Tibial nerve (tissue), 4 donors: ENCODE data around the gene TBC1D4. TPM values are rescaled to one million over a fixed set of nuclear protein-coding genes. Genes with fewer than 3 reads are reported as not detected.

Experiments
- DNase-seq, 2 donors: peaks; one replicate each; pipeline ENCODE4 v3.0.0-alpha.2; 2019; ENCODE audit warnings: low spot score in 2 of 2
- H3K27ac ChIP-seq, 4 donors: fragments of 200-600 bp; sonication (generic) in 3 of 4; one replicate each; pipeline ENCODE4 v1.5.1; 2017 to 2019; ENCODE audit warnings: mild to moderate bottlenecking in 1 of 4
- H3K27me3 ChIP-seq, 2 donors: fragments of 200-600 bp; sonication (generic) in 1 of 2; one replicate each; pipeline versions ENCODE4 v1.5.1 to v1.6.0; 2017 to 2019
- H3K36me3 ChIP-seq, 3 donors: fragments of 200-600 bp; sonication (generic); one replicate each; pipeline ENCODE4 v1.5.1; 2018 to 2019
- H3K4me1 ChIP-seq, 4 donors: fragments of 200-600 bp; sonication (generic) in 3 of 4; one replicate each; pipeline ENCODE4 v1.5.1; 2017 to 2019
- H3K4me3 ChIP-seq, 4 donors: fragments of 200-600 bp; sonication (generic) in 3 of 4; one replicate each; pipeline ENCODE4 v1.5.1; 2017 to 2019; ENCODE audit warnings: mild to moderate bottlenecking in 1 of 4, moderate library complexity in 1 of 4
- H3K9me3 ChIP-seq, 4 donors: fragments of 200-600 bp; sonication (generic) in 3 of 4; one replicate each; pipeline ENCODE4 v1.5.1; 2017 to 2019
- EP300 ChIP-seq, 2 donors: sonication (generic); formaldehyde crosslinking; IDR thresholded peaks; one replicate each; pipeline ENCODE4 v1.6.1; 2017; ENCODE audit warnings: antibody characterized with exemption in 2 of 2, mild to moderate bottlenecking in 1 of 2
- POLR2A ChIP-seq, 2 donors: fragments of 450-650 bp; IDR thresholded peaks; one replicate each; pipeline ENCODE4 v1.6.1; 2017; ENCODE audit warnings: antibody characterized with exemption in 2 of 2, mild to moderate bottlenecking in 2 of 2, moderate library complexity in 2 of 2
- WGBS, 2 donors: methylation state at CpG; one replicate each; pipeline ENCODE4 v1.1.5; 2018; 5-methylcytosine and 5-hydroxymethylcytosine counted together
- total RNA-seq, 4 donors: library from RNA; depleted of rRNA; stranded (reverse); fragments of >200 nt; gene quantifications; one replicate each; pipeline ENCODE4 v1.1.0, GENCODE V29; 2016
- TF ChIP-seq, protein P1 (sequence below), 5 experiments: fragments of 200-600 bp in 3 of 5; fragments of 450-650 bp in 2 of 5; sonication (generic) in 3 of 5; IDR thresholded peaks; one replicate each; pipeline ENCODE4 v1.5.1; 2016 to 2019; ENCODE audit warnings: antibody characterized with exemption in 5 of 5, mild to moderate bottlenecking in 3 of 5, moderate library complexity in 2 of 5

The TBC1D4 gene
- total RNA-seq, 4 donors from 2014 or later, result 17.7 to 45.4 (median 33.4) TPM

- Histone ChIP-seq H3K4me1 (no peaks in the 10 kb centered on the region), H3K27ac (no peak overlapping the region), H3K27me3 (no peaks in the 10 kb centered on the region), H3K36me3 (no peaks in the 10 kb centered on the region), H3K9me3 (peaks cover 0 to 12% (median 5%) of the 10 kb centered on the region in 4 donors), H3K4me3 (no peak overlapping the region)
- TF ChIP-seq POLR2A (IDR thresholded peaks at IDR 0.05) (no peak), EP300 (IDR thresholded peaks at IDR 0.05) (no peak)
- TF ChIP-seq, protein P1, sequence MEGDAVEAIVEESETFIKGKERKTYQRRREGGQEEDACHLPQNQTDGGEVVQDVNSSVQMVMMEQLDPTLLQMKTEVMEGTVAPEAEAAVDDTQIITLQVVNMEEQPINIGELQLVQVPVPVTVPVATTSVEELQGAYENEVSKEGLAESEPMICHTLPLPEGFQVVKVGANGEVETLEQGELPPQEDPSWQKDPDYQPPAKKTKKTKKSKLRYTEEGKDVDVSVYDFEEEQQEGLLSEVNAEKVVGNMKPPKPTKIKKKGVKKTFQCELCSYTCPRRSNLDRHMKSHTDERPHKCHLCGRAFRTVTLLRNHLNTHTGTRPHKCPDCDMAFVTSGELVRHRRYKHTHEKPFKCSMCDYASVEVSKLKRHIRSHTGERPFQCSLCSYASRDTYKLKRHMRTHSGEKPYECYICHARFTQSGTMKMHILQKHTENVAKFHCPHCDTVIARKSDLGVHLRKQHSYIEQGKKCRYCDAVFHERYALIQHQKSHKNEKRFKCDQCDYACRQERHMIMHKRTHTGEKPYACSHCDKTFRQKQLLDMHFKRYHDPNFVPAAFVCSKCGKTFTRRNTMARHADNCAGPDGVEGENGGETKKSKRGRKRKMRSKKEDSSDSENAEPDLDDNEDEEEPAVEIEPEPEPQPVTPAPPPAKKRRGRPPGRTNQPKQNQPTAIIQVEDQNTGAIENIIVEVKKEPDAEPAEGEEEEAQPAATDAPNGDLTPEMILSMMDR (IDR thresholded peaks at IDR 0.05), result no peak
- DNase-seq, result no peak
- WGBS, 2 donors, result 93 to 96% methylated on average over 6 of the region's 6 CpGs
Measured at GRCh38 chr13:75398072-75398471, 83.9 kb downstream of the TBC1D4 start.

- 54 to 56% methylated on average over 4 of the region's 4 CpGs for WGBS, 2 donors
Measured at GRCh38 chr13:75395901-75396300, 86.1 kb downstream of the TBC1D4 start.

GRCh38 chr13:75395066-75395465 is 86.9 kb downstream of the TBC1D4 start:
- H3K27me3 ChIP-seq, result no peaks in the 10 kb centered on the region
- peaks cover 0 to 12% (median 5%) of the 10 kb centered on the region in 4 donors for H3K9me3 ChIP-seq
- no peak overlapping the region for H3K4me3 ChIP-seq
- no peak for DNase-seq
- H3K4me1 ChIP-seq, result no peaks in the 10 kb centered on the region
- WGBS, 2 donors, result 72 to 80% methylated on average over 5 of the region's 5 CpGs
- H3K36me3 ChIP-seq, result no peaks in the 10 kb centered on the region
- no peak for TF ChIP-seq POLR2A (IDR thresholded peaks at IDR 0.05)
- TF ChIP-seq, protein P1 (IDR thresholded peaks at IDR 0.05), result no peak
- TF ChIP-seq EP300 (IDR thresholded peaks at IDR 0.05), result no peak
- H3K27ac ChIP-seq, result no peak overlapping the region

More at GRCh38 chr13:75395901-75396300, 86.1 kb downstream of the TBC1D4 start:
- H3K27ac ChIP-seq, result no peak overlapping the region
- H3K4me3 ChIP-seq, result no peak overlapping the region
- H3K9me3 ChIP-seq, result peaks cover 0 to 12% (median 5%) of the 10 kb centered on the region in 4 donors
- H3K27me3 ChIP-seq, result no peaks in the 10 kb centered on the region
- no peaks in the 10 kb centered on the region for H3K36me3 ChIP-seq
- TF ChIP-seq, protein P1 (IDR thresholded peaks at IDR 0.05), result no peak
- TF ChIP-seq EP300 (IDR thresholded peaks at IDR 0.05), result no peak
- TF ChIP-seq POLR2A (IDR thresholded peaks at IDR 0.05), result no peak
- H3K4me1 ChIP-seq, result no peaks in the 10 kb centered on the region
- DNase-seq, result no peak

GRCh38 chr13:75393839-75394520 is 88.0 kb downstream of the TBC1D4 start:
- no peak overlapping the region for H3K4me3 ChIP-seq
- no peak for DNase-seq
- H3K27ac ChIP-seq, result no peak overlapping the region
- no peaks in the 10 kb centered on the region for H3K36me3 ChIP-seq
- WGBS, 2 donors, result 62% methylated on average over 5 of the region's 5 CpGs
- no peak for TF ChIP-seq POLR2A (IDR thresholded peaks at IDR 0.05)
- TF ChIP-seq EP300 (IDR thresholded peaks at IDR 0.05), result no peak
- TF ChIP-seq, protein P1 (IDR thresholded peaks at IDR 0.05), result no peak
- H3K4me1 ChIP-seq, result no peaks in the 10 kb centered on the region
- H3K9me3 ChIP-seq, result peaks cover 0 to 6% (median 2%) of the 10 kb centered on the region in 4 donors
- no peaks in the 10 kb centered on the region for H3K27me3 ChIP-seq

DNA sequence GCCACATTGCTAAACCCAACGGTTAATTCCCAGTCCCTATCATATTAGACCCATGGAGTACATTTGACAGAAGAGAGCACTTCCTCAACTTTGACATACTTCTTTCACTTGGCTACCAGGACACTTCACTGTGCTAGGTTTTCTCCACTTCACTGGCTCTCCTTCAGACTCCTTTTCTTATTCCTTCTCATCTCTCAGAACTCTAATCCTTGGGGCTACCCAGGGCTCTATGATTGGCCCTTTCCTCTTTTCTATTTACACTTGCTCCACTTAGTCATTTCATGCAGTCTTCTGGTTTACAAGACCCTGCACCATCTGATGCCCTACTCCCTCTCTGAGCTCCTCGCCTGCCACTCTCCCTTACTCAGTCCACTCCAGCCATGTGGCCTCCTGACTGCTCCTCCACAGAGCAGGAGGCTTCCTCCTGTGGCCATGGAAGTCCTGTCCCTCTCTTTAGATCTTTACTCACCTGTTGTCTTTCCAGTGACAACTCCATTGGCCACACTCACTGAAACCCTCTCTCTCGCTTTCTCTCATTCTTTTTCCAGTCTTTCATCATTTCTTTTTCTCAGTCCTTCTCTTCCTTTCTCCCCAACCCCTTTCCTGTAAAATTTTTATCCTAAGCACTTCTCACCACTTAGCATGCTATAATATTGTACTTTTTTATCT is 90.4 kb downstream of the TBC1D4 start:
- H3K27ac ChIP-seq, result no peak overlapping the region
- 91 to 94% methylated on average over 3 of the region's 3 CpGs for WGBS, 2 donors
- no peak for DNase-seq
- H3K27me3 ChIP-seq, result no peaks in the 10 kb centered on the region
- TF ChIP-seq EP300 (IDR thresholded peaks at IDR 0.05), result no peak
- TF ChIP-seq POLR2A (IDR thresholded peaks at IDR 0.05), result no peak
- TF ChIP-seq, protein P1 (IDR thresholded peaks at IDR 0.05), result no peak
- no peaks in the 10 kb centered on the region for H3K9me3 ChIP-seq
- H3K36me3 ChIP-seq, result no peaks in the 10 kb centered on the region
- H3K4me1 ChIP-seq, result no peaks in the 10 kb centered on the region
- H3K4me3 ChIP-seq, result no peak overlapping the region
